HepG2 (cell line): ENCODE data around the gene FGD2. TPM values are rescaled to one million over a fixed set of nuclear protein-coding genes. Genes with fewer than 3 reads are reported as not detected.

Experiments used
- ARID5B ChIP-seq: IDR thresholded peaks from 2 replicates; pipeline ENCODE4 v1.4.0; 2020; ENCODE audit warnings: mild to moderate bottlenecking, missing genetic modification reagents
- E2F5 ChIP-seq: sonication (generic); formaldehyde crosslinking; conservative IDR thresholded peaks from 2 replicates; pipeline ENCODE4 v1.4.0; 2020; ENCODE audit warnings: missing genetic modification reagents
- GATAD1 ChIP-seq: IDR thresholded peaks from 2 replicates; pipeline ENCODE4 v1.6.1; 2016; ENCODE audit warnings: missing genetic modification reagents, missing compliant biosample characterization
- KAT7 ChIP-seq: IDR thresholded peaks from 2 replicates; pipeline ENCODE4 v1.6.1; 2018; ENCODE audit warnings: borderline replicate concordance, missing compliant biosample characterization
- MBNL3 ChIP-seq: fragments of 250-450 bp; sonication (Bioruptor Pico); conservative IDR thresholded peaks from 2 replicates; pipeline ENCODE4 v1.8.0; 2022; ENCODE audit warnings: mild to moderate bottlenecking, inconsistent platforms
- MLXIP ChIP-seq: sonication (generic); formaldehyde crosslinking; IDR thresholded peaks from 2 replicates; pipeline ENCODE4 v1.9.0; 2021; ENCODE audit warnings: missing genetic modification reagents, borderline replicate concordance
- RBM39 ChIP-seq: fragments of 200-400 bp; formaldehyde crosslinking; IDR thresholded peaks from one replicate; pipeline ENCODE4 v1.6.1; 2018; ENCODE audit warnings: antibody characterized with exemption, mild to moderate bottlenecking, low read depth, low read length; ENCODE audit not compliant: poor library complexity, severe bottlenecking
- SIX1 ChIP-seq: sonication (generic); formaldehyde crosslinking; IDR thresholded peaks from 2 replicates; pipeline ENCODE4 v1.4.0; 2020; ENCODE audit warnings: missing genetic modification reagents, borderline replicate concordance
- WIZ ChIP-seq: sonication (generic); formaldehyde crosslinking; IDR thresholded peaks from 2 replicates; pipeline ENCODE4 v1.5.1; 2020; ENCODE audit warnings: mild to moderate bottlenecking, missing genetic modification reagents
- ZKSCAN8 ChIP-seq: IDR thresholded peaks from 2 replicates; pipeline ENCODE4 v1.6.1; 2016; ENCODE audit warnings: borderline replicate concordance, missing genetic modification reagents, missing compliant biosample characterization
- ZNF10 ChIP-seq: sonication (generic); formaldehyde crosslinking; IDR thresholded peaks from 2 replicates; pipeline ENCODE4 v1.4.0; 2020; ENCODE audit warnings: mild to moderate bottlenecking, low read depth, missing genetic modification reagents, borderline replicate concordance
- ZNF773 ChIP-seq: sonication (generic); formaldehyde crosslinking; IDR thresholded peaks from 2 replicates; pipeline ENCODE4 v1.4.0; 2020; ENCODE audit warnings: missing genetic modification reagents, borderline replicate concordance
- ZSCAN22 ChIP-seq: sonication (generic); formaldehyde crosslinking; IDR thresholded peaks from 2 replicates; pipeline ENCODE4 v1.4.0; 2020; ENCODE audit warnings: mild to moderate bottlenecking, missing genetic modification reagents
- polyA plus RNA-seq, 8 experiments: library from polyadenylated mRNA; depleted of rRNA in 3 of 8; stranded (reverse) in 7 of 8; unstranded in 1 of 8; fragments of >200 nt; fragmentation: Illumina TruSeq in 4 of 8; extraction: Trizol in 4 of 8; gene quantifications; 2 replicates each; pipeline versions ENCODE4 v1.2.1 to v1.2.3, GENCODE V29; 2011 to 2016; ENCODE audit warnings: low read depth in 4 of 8, missing spikeins in 1 of 8, mixed read lengths in 1 of 8; ENCODE audit not compliant: insufficient read depth in 1 of 8
- total RNA-seq, 5 experiments: library from RNA; depleted of rRNA; stranded (reverse); fragments of >200 nt; fragmentation: Illumina TruSeq; extraction: Trizol; gene quantifications; 2 replicates each; pipeline ENCODE4 v1.2.3, GENCODE V29; 2016; ENCODE audit warnings: low read depth in 1 of 5
- TF ChIP-seq, protein P1 (sequence below): sonication (generic); formaldehyde crosslinking; IDR thresholded peaks from 2 replicates; pipeline ENCODE4 v1.4.0; 2020; ENCODE audit warnings: missing genetic modification reagents

FGD2 gene
- total and polyA plus RNA-seq, 2 of the 13 experiments (the other 11 are each of a cell fraction or from before 2014, with no cell fraction given): not detected

- TF ChIP-seq E2F5 (CRISPR knock-in tag) (no peak), WIZ (CRISPR knock-in tag) (no peak), ZNF10 (CRISPR knock-in tag) (no peak), RBM39 (no peak), ZKSCAN8 (peak; percentile 29; the same call in 1 of the 2 replicates), MBNL3 (CRISPR knock-in tag) (no peak), MLXIP (no peak), ZSCAN22 (CRISPR knock-in tag) (no peak), KAT7 (CRISPR knock-in tag) (no peak; the same call in 1 of the 2 replicates), GATAD1 (CRISPR knock-in tag) (peak; percentile 12; the same call in 1 of the 2 replicates), ARID5B (CRISPR knock-in tag) (no peak; the same call in 1 of the 2 replicates), SIX1 (CRISPR knock-in tag) (0 out of 2 replicates have a peak, but pooled peaks have one; percentile 5), ZNF773 (CRISPR knock-in tag) (no peak)
- TF ChIP-seq, protein P1, sequence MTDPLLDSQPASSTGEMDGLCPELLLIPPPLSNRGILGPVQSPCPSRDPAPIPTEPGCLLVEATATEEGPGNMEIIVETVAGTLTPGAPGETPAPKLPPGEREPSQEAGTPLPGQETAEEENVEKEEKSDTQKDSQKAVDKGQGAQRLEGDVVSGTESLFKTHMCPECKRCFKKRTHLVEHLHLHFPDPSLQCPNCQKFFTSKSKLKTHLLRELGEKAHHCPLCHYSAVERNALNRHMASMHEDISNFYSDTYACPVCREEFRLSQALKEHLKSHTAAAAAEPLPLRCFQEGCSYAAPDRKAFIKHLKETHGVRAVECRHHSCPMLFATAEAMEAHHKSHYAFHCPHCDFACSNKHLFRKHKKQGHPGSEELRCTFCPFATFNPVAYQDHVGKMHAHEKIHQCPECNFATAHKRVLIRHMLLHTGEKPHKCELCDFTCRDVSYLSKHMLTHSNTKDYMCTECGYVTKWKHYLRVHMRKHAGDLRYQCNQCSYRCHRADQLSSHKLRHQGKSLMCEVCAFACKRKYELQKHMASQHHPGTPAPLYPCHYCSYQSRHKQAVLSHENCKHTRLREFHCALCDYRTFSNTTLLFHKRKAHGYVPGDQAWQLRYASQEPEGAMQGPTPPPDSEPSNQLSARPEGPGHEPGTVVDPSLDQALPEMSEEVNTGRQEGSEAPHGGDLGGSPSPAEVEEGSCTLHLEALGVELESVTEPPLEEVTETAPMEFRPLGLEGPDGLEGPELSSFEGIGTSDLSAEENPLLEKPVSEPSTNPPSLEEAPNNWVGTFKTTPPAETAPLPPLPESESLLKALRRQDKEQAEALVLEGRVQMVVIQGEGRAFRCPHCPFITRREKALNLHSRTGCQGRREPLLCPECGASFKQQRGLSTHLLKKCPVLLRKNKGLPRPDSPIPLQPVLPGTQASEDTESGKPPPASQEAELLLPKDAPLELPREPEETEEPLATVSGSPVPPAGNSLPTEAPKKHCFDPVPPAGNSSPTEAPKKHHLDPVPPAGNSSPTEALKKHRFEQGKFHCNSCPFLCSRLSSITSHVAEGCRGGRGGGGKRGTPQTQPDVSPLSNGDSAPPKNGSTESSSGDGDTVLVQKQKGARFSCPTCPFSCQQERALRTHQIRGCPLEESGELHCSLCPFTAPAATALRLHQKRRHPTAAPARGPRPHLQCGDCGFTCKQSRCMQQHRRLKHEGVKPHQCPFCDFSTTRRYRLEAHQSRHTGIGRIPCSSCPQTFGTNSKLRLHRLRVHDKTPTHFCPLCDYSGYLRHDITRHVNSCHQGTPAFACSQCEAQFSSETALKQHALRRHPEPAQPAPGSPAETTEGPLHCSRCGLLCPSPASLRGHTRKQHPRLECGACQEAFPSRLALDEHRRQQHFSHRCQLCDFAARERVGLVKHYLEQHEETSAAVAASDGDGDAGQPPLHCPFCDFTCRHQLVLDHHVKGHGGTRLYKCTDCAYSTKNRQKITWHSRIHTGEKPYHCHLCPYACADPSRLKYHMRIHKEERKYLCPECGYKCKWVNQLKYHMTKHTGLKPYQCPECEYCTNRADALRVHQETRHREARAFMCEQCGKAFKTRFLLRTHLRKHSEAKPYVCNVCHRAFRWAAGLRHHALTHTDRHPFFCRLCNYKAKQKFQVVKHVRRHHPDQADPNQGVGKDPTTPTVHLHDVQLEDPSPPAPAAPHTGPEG: 0 out of 2 replicates have a peak, but pooled peaks have one; percentile 60
Measured at GRCh38 chr6:37018198-37019064, 13.0 kb downstream of the FGD2 start (continued).
